ENCODE data around the gene COL4A3.

DNA sequence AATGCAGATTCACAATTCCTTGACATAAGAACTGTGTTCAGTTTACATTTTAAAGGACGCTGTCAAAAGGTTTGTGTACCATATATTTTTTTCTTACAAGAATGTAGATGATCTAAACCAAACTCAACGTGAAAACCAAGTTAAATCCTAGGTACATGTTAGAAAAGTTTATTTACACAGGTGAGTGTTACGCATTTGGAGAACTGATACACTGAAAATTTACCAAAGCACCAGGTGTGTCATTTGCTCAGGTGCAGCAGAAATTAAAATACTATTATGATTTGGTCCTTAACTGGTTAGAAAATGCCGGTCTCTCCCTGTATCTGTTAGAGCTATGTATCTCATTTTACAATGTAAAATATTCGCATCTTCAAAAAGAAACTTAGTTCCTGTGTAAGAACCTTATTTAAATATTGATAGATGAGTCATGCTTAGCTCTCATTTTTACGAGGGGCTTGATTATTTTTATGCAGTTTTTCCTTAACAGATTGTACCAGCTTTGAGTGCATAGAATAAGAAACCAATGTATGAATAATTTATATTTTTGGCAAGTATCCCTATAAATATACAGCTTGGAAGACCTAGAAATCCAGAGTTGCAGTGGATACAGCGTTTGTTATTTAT is 185.7 kb downstream of the COL4A3 start:
- no peak for TF ChIP-seq POLR2A (IDR thresholded peaks at IDR 0.05)
- TF ChIP-seq, protein P1, sequence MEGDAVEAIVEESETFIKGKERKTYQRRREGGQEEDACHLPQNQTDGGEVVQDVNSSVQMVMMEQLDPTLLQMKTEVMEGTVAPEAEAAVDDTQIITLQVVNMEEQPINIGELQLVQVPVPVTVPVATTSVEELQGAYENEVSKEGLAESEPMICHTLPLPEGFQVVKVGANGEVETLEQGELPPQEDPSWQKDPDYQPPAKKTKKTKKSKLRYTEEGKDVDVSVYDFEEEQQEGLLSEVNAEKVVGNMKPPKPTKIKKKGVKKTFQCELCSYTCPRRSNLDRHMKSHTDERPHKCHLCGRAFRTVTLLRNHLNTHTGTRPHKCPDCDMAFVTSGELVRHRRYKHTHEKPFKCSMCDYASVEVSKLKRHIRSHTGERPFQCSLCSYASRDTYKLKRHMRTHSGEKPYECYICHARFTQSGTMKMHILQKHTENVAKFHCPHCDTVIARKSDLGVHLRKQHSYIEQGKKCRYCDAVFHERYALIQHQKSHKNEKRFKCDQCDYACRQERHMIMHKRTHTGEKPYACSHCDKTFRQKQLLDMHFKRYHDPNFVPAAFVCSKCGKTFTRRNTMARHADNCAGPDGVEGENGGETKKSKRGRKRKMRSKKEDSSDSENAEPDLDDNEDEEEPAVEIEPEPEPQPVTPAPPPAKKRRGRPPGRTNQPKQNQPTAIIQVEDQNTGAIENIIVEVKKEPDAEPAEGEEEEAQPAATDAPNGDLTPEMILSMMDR (IDR thresholded peaks at IDR 0.05): no peak
